Measurements from ENCODE around the gene IDI2.

The IDI2 gene

DNA sequence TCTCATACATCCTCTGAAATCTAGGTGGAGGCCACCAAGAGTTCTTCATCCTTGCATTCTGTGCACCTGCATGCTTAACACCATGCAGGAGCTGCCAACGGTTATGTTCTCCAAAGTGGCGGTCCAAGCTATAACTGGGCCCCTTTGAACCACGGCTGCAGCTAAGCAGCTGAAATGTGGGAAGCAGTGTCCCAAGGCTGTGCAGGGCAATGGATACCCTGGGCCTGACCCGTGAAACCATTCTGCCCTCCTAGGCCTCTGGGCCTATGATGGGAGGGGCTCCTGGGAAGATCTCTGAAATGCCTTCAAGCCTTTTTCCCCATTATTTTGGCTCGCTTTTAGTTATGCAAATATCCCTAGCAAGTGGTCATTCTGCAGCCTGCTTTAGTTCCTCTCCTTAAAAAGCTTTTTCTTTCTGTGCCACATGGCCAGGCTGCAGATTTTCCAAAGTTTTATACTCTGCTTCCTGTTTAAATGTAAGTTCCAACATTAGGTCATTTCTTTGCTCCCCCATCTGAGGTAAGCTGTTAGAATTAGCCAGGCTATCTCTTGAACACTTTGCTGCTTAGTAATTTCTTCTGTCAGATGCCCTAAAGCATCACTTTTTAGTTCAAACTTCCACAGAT lies 45.1 kb downstream of the IDI2 start:
- no peak for DNase-seq (ENCODE audit: low read depth)

GRCh38 chr10:978826-979421 lies 46.7 kb downstream of the IDI2 start:
- DNase-seq (ENCODE audit: low read depth): no peak

GRCh38 chr10:976316-976715 lies 49.3 kb downstream of the IDI2 start:
- DNase-seq (ENCODE audit: low read depth): no peak

DNA sequence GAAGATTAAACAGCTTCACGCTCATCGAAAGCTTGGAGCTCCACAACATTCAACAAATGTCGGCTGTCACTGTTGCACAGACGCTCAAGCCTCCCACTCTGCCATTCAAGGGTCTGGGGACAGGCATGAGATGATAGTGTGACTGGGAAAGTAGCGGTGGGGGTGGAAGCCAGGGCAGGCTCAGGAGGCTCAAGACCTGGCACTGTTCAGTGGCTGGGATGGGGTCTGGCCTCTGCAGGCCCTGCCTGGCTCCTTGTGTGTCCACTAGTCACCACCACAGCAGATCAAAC lies 50.9 kb downstream of the IDI2 start:
- no peak for DNase-seq (ENCODE audit: low read depth)

GRCh38 chr10:974038-974784 lies 51.4 kb downstream of the IDI2 start:
- no peak for DNase-seq (ENCODE audit: low read depth)

- no peak for DNase-seq (ENCODE audit: low read depth)
These were observed 52.9 kb downstream of the IDI2 start for GRCh38 chr10:972763-973162.

DNA sequence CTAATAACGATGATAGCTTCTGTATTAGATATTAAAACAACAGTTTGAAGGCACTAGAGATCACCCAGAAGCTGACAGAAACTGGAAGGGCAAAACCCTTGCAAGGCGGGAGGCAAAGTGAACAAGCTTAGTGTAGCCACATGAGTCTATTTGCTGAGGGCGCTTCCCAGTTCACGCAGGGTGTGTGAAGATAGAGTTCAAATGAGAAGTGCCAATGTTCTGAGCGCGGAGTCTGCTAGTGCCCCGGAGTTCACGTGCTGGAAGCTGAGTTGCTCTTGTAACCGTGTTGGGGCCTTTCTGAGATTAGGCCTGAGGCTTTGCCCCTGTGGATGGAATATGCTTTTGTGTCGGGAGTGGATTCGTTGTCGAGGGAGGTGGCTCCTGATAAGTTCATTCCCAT lies 54.0 kb downstream of the IDI2 start:
- no peak for DNase-seq (ENCODE audit: low read depth)

DNA sequence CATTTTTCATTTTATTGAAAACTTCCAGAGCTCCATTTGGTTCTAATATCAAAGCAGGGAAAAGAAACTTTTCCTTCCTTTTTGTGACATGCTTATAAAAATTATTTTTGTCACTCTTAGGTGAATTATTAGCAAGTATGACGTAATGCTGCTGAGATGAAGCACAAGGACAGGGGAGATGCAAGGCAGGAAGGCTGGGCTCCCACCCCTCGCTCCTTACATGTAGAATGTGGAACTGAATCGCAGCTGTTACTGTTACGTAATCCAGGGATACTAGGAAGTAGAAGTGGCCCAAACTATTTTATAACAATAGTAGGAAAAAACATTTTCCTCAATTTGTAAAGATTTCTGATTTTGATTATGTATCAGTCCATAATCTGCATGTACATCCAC lies 54.5 kb downstream of the IDI2 start:
- no peak for DNase-seq (ENCODE audit: low read depth)

GRCh38 chr10:970311-971149 lies 55.1 kb downstream of the IDI2 start:
- DNase-seq (ENCODE audit: low read depth): no peak

DNA sequence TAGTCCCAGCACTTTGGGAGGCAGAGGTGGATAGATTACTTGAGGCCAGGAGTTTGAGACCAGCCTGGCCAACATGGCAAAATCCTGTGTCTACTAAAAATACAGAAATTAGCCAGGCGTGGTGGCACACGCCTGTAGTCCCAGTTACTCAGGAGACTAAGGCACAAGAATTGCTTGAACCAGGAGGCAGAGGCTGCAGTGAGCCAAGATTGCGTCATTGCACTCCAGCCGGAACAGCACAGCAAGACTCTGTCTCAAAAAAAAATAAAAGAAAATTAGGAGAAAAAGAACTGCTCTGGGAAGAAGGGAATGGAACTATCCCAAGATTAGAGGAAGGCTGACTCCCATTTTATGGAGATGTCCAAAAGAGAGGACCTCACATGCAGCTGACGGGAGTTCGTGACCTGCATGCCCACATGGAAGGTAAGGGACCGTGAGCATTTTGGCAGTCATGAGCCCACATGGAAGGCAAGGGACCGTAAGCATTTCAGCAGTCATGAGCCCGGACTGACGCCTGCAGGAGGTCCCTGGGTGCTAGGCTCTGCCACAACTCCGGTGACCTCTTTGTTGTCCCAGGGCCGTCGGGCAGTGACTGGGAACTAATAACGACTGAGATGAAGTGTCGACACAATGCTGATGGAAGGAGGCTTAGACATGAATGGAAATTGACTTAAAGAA lies 56.0 kb downstream of the IDI2 start:
- DNase-seq (ENCODE audit: low read depth): no peak
